Activated CD4-positive, alpha-beta T cell treated with anti-CD3 and anti-CD28 coated beads, Interleukin-2, Interleukin-4, amounts not matched to agents 100 ng/mL and 50 ng/mL, durations not matched to agents 16 hours and 8 hours (primary cell): ENCODE measurements around the gene RPN2.
A peak's percentile ranks its signal among the peaks of the same experiment; 100 is the strongest.

Source experiments
- DNase-seq: peaks from one replicate; pipeline ENCODE4 v3.0.0-alpha.2; 2020; ENCODE audit warnings: low spot score

Gene RPN2

DNA sequence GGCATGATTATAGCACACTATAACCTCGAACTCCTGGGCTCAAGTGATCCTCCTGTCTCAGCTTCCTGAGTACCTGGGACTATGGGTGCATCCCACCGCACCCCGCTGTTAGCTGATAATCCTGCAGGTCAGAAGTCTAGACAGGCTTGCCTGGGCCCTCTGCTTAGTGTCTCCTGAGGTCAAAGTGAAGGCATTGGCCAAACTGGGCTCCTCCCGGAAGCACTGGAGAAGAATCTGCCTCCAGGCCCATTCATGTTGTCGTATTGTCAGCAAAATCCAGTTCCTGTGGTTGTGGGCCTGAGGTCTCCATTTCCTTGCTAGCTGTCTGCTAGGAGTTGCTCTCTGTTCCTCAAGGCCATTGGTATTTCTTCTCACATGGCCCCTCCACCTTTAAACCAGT, 6.6 kb downstream of the RPN2 start:
- no peak for DNase-seq

DNA sequence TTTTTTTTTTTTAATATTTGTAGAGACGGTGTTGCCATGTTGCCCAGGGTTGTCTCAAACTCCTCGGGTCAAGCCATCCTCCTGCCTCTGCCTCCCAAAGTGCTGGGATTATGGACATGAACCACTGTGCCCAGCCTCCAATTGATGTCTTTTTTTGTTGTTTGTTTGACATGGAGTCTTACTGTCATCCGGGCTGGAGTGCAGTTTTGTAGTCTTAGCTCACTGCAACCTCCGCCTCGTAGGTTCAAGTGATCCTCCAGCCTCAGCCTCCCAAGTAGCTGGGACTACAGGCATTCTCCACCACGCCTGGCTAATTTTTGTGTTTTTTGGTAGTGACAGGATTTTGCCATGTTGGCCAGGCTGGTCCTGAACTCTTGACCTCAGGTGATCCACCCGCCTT, 9.7 kb downstream of the RPN2 start:
- DNase-seq = no peak

DNA sequence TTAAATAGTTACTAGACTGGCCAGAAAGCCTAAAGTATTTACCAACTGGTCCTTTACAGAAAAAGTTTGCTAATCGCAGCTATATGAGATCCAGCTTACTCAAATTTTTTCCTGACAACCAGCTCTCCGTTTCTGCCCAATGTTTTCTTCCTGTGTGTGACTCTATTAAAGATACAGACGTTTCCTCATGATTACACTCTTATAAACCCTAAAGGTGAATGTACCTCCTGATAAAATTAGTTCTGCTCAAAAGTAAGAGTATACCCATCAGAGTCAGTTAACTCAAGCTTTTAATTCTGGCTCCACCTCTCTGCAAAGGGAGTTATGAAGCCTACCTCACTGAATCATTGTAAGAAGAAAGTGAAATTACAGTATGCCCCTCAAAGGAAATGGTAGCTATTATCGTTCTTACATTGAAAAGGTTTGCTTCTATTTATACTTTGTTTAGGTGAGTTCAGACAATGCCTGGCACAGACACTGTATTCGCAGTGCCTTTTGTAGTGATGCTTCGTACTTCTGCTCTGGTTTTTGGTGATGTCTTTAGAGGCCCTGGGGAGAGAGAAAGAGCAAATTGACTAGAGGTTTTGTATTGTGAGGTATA, 10.4 kb downstream of the RPN2 start:
- peak; percentile 12 for DNase-seq

DNA sequence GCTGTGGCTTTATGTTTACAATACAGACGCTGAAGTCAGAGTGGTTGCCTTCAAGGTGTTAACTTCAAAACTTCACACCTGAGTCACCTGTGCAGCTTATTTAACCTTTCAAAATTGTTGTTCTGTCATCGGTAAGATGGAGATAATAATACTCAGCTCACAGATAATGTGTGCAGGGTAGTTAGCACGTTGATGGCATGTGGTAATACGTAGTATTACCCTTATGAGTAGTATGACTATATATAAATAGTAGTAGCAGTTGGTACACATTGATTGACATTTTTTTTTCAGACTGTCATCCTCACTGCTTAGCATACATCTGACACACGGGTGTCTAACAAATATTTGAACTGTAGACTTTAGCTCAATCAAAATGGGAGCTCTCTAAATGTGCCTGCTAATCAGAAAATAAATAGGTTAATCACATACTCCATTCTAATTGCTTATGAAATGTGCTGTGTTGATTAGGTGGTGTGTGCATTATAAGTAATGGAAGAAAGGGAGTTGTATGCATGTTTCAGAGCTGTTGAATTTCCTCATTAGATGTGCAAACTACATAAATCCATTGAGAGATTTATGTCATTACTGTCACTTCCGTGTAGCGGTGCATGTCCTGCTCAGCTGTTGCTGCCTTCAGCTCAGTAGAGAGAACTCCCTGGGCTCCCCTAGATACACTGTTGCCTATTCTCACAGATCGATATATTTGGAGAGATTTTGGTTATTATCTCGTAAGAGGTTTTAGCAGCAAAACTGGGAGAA, 11.4 kb downstream of the RPN2 start:
- no peak for DNase-seq

DNA sequence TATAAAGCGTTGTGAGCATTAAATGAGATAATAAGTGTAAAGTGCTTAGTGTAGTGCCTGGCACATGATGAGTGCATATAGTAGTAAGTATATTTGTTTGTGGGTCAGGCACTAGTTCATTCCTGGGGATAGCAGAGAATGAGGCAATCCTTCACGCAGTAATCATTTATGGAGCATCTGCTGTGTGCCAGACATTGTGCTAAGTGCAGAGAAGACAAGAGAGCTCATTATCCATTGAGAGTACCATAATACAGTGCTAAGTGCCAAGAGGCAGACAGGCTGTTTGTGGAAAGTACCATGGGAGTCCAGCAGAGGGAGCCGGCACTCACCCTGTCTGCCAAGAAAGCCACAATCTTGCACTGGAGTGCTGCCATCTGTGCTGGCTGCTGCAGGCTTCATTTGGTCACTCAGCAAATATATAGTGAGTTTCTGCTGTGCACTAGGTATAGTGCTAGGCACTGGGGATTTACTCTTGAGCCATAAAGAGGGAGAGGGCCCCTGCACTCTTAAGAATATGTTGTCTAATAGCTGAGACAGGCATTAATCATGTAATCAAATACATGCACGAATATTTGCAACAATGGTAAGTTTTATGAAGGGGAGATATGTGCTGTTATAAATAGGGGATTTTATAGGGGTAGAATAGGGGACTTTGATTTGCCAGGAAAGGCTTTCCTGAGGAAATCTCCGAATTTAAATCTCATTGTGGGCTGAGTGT, 13.2 kb downstream of the RPN2 start:
- peak; percentile 74 for DNase-seq

DNA sequence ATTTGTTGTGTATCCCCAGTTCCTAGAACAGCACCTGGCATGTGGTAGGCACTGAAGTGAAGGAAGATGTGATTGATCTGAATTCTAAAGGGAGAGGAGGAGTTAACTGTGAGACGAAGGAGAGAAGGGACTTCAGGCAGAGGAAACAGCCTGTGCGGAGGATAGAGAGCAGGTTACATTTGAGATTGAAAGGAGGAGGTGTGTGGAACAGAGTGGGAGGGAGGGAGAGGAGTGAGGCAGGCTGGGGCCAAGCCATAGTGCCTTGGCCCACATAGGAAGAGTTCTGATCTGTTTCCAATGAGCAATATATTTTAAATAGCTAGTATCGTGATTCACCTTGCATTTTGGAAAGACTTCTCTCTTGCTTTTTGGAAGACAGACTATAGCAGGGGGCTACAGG, 14.1 kb downstream of the RPN2 start:
- no peak for DNase-seq

DNA sequence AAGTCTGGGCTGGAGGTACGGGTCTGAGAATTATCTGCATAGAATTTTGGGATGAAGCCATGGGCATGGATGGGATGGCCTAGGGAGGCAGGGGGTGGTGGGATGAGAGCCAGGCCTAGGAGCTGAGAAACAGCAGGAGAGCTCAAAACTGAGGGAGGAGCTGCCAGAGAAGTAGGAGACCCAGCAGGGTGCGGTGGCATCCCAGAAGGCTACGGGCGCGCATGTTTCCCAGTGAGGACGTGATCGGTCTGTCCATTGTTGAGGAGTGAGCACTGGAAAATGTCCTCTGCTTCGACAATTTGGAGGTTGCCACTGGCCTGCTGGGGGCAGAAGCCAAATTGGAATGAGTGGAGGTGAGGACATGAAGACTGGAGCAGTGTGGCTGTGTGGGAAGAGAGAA, 14.7 kb downstream of the RPN2 start:
- no peak for DNase-seq

DNA sequence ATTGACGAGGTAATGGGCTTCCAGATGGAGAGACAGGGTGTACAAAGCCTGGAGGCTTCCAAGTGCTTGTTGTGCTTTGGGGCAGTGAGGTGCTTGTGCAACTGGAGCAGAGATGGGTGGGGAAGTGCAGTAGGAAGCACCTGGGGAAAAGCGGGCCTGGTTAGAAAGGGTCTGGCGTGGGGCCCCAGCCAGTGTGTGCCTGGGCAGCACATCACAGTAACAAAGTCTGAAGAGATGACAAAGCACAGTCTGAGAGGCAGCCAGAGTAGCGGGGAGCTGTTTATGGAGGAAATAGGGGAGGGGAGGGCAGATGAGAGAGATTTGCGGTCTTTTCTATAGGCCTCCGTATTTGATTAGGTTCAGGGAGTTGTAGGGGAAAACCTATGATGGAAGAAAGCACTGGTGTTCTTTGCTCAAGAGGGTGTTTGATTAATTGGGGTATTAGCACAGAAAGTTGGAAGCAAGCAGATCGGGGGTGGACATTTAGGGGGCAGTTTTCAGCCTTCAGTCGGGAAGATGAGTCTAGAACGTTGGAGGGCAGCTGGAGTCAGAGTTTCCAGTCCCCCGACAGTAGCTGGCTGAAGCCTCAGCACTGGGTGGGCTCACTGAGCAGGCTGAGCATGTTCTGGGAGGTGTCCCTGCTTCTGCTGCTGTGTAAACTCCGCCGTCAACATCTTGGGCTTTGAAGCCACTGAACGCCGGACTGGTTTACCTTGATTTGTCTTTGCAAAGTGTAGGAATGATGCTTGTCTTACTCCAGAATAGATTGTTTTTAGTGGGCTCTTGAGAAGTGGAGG, 15.7 kb downstream of the RPN2 start:
- peak; percentile 19 for DNase-seq

DNA sequence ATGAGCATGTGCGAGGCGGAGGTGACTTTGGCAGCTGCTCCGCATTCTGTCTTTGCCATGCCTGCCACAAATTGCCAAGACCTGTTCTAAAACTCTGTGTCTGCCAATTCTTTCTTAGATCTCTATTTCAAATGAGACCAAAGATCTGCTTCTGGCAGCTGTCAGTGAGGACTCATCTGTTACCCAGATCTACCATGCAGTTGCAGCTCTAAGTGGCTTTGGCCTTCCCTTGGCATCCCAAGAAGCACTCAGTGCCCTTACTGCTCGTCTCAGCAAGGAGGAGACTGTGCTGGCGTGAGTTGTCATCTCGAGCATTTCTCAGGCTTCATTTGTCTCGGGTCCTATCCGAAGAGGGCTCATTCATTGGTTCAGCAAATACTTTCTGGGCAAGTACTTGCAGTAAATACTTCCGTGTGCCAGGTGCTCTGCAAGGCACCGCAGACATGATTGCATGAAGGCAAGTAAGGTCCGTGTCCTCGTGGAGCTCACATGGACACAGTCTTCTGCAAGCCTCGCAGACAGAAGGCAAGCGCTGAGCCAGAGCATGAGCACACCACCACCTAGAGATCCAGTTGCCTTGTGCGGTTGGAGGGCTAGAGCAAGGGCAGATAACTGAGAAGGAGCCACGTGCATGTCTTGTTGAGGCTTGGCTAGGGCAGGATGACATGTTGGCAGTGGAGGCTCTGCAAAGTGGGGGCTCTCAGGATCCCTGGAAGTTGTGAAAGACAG, 20.0 kb downstream of the RPN2 start:
- DNase-seq = no peak

DNA sequence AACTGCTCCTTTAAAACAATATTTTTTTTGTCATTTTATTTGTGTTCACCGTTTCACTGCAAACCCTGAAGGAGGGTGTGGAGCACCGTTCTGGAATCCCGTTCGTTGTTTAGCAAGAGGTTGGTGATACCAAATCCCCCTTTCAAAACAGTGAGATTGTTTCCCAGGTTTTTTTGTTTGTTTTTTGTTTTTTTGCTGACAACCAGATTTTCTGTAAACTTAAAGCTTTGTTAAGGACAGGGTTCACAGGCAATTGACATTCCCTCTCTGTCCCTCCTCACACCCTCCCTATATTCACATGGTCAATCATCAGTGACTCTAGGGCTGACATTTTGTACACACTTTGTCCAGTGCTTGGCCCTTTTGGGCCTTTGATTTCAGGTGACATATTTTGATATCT, 21.2 kb downstream of the RPN2 start:
- no peak for DNase-seq

DNA sequence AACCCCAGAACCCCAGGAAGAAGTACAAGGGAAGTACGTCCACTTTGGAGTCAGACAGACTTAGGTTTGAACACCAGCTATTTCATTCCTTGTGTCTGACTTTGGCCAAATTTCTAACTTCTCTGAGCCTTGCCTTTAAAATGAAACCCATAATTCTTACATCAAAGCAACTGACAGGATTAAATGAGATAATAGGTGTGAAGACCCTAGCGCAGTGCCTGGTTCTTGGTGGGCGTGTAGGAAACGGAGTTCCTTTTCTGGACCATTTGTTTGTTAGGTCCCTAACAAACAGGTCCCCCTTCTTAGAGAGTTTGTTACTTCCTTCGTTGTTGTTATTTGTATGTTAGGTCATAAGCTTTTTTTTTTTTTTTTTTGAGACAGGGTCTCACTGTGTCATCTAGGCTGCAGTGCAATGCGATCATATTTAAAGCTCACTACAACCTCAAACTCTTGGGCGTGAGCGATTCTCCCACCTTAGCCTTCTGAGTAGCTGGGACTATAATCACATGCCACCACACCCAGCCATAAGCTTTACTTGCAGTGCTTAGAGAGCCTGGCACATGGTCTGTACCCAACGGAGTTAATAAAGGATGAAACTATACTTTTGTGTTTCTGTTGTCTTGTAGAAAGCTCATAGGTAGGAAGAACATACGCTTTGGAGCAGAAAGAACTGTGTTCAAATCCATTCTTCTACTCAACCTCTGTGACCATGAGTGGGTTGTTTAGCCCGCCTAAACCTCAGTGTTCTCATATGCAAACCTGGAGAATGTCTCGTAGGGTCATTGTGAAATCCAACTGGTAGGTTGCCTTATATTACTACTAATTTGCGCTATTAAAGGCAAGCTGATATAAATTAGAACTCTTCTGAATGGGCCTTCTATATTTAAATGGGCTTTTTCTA, 22.0 kb downstream of the RPN2 start:
- no peak for DNase-seq

DNA sequence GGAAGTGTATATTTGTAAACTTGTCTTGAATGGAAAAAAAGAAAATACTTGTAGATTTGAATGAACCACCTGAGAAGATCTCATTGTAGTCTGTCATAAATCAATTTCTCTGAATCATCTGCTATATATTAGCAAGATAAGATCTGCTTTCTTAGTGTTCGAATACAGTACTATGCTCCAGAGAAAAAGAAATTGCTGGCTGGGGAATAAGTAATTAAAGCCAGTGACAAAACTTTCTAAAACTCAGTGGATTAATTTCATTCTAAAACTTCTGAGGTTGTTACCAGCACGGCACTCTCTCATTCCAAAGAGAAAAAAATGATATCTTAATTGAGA, 22.7 kb downstream of the RPN2 start:
- DNase-seq = no peak

DNA sequence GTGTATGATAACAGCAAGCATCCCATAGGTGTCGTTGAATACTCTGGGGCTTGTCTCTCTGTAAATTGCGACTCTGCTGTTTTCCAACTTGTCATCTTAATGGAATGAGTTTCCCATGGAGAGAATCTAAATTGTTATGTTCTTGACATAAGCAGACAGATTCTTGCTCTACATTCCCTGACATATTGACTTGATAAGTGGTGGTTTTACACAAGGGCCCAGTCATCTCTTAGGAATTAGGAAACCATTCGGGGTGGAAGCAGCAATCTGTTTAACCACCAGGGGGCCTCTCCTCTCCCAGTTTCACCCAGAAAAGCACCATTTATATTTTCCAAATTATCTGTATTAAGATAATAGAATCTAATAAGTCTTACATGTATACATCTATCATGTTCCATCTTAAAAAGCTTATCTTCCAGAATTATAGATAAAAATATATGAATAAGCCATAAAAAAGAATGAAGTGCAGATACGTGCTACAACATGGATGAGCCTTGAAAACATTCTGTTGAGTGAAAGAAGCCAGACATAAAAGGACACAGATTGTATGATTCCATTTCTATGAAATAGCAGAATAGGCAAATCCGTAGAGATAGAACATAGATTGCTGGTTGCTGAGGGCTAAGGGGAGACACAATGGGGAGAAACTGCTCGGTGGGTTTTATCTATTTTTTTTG, 23.3 kb downstream of the RPN2 start:
- peak; percentile 15 for DNase-seq

DNA sequence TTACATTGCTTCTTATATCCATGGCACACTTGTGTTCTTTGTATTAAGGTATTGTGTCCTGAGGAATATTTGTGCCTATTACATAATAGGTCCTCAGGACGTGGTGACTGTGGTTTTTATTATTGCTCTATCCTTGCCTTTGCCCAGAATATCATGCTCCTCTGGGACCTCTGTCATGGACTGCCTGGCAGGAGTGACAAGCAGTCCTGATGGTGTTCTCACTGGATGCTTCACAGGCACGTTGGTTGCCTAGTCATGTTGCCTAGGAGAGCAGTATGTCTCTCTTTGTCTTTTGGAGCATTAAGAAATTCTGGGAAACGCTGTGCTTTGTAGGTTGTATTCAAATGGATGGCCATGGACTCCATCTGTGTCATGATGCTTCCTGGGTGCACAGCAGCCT, 24.9 kb downstream of the RPN2 start:
- DNase-seq = no peak

DNA sequence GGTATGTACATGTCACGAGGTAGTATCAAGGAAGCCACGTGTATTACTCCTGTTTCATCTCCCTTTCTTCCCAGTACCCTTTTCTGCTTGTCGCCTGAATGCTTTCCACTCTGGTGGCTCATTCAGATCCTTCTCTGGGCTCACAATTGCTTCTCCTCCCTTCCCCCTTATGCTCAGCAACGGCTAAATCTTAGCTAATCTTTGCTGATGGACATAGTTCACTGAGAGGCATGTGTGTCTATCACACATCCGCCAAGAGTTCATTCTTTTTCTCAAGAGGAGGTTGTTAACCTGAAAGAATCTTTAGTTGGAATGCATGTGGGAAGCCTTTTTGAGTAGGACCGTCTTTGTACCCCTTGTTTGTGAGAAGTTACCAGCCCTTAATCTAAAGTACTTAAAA, 26.0 kb downstream of the RPN2 start:
- DNase-seq = no peak

DNA sequence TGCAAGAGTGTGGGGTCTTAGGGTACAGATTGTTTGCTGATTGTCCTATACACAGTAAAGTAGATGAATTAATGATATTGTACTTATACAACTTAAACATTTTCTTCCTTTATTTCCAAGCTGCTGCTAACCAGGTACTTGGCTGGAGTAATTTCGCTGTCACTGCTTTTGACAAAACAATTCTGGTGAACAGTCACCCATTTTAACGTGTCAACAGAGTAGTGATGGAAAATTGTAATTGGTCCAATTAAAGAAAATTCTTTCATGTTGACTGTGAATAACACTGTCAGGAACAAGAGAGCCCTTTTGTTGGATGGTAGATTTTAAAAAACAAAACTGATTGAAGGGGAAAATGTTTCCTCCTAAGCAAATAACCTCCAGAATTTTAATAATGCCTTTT, 26.7 kb downstream of the RPN2 start:
- no peak for DNase-seq

DNA sequence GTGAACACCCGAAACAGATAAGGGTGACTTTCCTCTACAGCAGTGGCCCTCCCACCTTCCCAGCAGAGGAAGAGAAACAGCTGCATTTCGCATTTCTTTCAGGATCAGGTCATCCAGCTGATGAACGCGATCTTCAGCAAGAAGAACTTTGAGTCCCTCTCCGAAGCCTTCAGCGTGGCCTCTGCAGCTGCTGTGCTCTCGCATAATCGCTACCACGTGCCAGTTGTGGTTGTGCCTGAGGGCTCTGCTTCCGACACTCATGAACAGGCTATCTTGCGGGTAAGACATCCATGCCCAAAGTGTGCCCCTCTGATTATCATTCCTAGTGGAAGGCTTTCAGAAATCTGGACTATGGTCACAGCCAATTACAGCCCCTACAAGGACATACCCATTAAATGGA, 28.0 kb downstream of the RPN2 start:
- no peak for DNase-seq

DNA sequence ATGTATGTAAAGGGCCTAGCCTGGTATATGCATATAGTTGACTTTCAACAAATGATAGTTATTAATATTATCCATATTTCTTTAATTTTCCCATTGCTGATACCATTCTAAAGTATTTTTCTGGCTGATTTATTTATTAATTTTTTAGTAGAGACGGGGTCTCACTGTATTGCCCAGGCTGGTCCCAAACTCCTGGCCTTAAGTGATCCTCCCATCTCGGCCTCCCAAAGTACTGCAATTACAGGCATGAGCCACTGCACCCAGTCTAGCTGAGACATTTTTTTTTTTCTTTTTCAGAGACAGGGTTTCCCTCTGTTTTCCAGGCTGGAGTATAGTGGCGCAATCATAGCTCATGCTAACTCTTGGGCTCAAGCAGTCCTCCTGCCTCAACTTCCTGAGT, 30.1 kb downstream of the RPN2 start:
- no peak for DNase-seq

DNA sequence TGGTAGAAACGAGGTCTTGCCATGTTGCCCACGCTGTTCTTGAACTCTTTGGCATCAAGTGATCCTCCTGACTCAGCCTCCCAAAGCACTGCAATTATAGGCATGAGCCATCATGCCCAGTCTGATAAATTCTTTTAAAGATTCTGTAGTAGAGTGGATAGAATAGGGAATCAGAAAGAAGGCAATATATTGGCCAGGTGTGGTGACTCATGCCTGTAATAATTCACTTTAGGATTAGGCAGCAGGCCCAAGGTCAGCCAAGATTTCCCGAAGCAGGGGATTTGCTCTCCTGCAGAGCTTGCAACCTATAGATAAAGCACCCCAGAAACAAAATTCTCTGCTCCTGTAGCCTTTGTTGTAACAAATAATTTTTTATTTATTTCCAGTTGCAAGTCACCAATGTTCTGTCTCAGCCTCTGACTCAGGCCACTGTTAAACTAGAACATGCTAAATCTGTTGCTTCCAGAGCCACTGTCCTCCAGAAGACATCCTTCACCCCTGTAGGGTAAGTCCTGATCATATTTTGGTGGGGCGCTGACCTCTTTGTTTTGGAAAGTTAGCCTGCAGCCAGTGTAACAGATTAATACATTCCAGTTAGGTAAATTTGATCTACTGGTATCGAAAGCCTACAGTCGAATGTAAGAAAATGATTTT, 30.7 kb downstream of the RPN2 start:
- DNase-seq = no peak

DNA sequence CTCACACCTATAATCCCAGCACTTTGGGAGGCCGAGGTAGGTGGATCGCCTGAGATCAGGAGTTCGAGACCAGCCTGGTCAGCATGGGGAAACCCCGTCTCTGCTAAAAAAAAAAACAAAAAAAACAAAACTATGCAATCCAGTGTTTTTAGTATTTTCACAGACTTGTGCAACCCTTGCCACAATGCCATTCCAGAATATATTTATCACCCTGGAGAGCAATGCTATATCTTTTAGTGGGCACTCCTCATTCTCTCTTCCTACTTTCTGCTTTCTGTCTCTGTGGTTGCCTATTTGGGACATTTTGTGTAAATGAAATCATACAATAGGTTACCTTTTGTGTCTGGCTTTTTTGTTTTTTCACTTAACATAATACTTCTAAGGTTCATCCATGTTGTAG, 39.3 kb downstream of the RPN2 start:
- DNase-seq = no peak
